Ishikawa (cell line): ENCODE measurements around the gene OR2L8.

Source experiments
- CEBPB ChIP-seq: IDR thresholded peaks from 2 replicates; pipeline ENCODE4 v1.6.1; 2012
- EGR1 ChIP-seq: IDR thresholded peaks from 2 replicates; pipeline ENCODE4 v1.6.1; 2012
- EP300 ChIP-seq: IDR thresholded peaks from 2 replicates; pipeline ENCODE4 v1.6.1; 2012; ENCODE audit warnings: borderline replicate concordance
- FOXM1 ChIP-seq: IDR thresholded peaks from 2 replicates; pipeline ENCODE4 v1.6.1; 2012; ENCODE audit warnings: low read depth, borderline replicate concordance
- NFIC ChIP-seq: IDR thresholded peaks from 2 replicates; pipeline ENCODE4 v1.6.1; 2012
- RAD21 ChIP-seq: IDR thresholded peaks from 2 replicates; pipeline ENCODE4 v1.6.1; 2012; ENCODE audit warnings: low read depth
- TAF1 ChIP-seq: IDR thresholded peaks from 2 replicates; pipeline ENCODE4 v1.6.1; 2012; ENCODE audit warnings: low read depth, mild to moderate bottlenecking
- TCF12 ChIP-seq: IDR thresholded peaks from 2 replicates; pipeline ENCODE4 v1.6.1; 2012; ENCODE audit warnings: low read depth
- TEAD4 ChIP-seq: IDR thresholded peaks from 2 replicates; pipeline ENCODE4 v1.6.1; 2012
- YY1 ChIP-seq: IDR thresholded peaks from 2 replicates; pipeline ENCODE4 v1.6.1; 2012; ENCODE audit warnings: low read depth
- ZBTB7A ChIP-seq: IDR thresholded peaks from 2 replicates; pipeline ENCODE4 v1.6.1; 2012; ENCODE audit warnings: low read depth
- TF ChIP-seq, protein P1 (sequence below): IDR thresholded peaks from 2 replicates; pipeline ENCODE4 v1.6.1; 2012
- TF ChIP-seq, protein P2 (sequence below): IDR thresholded peaks from 2 replicates; pipeline ENCODE4 v1.6.1; 2012; ENCODE audit warnings: low read depth, mild to moderate bottlenecking

DNA sequence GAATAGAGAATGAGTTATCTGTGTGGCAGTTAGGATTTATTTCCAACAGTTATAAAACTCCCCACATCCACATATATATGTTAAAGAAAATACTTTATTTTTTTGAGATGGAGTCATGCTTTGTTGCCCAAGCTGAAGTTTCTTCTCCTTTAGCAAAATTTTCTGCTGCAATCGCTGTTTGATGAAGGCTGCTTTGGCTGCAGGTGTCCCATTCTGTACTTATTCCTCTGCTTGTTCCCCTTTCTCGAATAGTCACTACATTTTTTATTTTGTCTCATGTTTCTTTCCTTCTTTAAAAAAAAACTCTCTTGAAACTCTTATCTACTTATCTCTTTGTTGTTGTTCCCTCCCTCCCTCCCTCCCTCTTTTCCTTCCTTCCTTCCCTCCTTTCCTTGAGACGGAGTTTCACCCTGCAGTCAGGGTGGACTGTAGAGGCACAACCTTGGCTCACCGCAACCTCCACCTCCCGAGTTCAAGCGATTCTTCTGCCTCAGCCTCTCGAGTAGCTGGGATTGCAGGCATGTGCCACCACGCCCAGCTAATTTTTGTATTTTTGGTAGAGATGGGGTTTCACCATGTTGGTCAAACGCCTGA is 42.7 kb upstream of the OR2L8 start:
- TF ChIP-seq TCF12 = no peak
- no peak for TF ChIP-seq EGR1
- TF ChIP-seq NFIC = no peak
- no peak for TF ChIP-seq RAD21
- no peak for TF ChIP-seq FOXM1
- TF ChIP-seq, protein P1, sequence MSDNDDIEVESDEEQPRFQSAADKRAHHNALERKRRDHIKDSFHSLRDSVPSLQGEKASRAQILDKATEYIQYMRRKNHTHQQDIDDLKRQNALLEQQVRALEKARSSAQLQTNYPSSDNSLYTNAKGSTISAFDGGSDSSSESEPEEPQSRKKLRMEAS = no peak
- no peak for TF ChIP-seq CEBPB
- TF ChIP-seq, protein P2, sequence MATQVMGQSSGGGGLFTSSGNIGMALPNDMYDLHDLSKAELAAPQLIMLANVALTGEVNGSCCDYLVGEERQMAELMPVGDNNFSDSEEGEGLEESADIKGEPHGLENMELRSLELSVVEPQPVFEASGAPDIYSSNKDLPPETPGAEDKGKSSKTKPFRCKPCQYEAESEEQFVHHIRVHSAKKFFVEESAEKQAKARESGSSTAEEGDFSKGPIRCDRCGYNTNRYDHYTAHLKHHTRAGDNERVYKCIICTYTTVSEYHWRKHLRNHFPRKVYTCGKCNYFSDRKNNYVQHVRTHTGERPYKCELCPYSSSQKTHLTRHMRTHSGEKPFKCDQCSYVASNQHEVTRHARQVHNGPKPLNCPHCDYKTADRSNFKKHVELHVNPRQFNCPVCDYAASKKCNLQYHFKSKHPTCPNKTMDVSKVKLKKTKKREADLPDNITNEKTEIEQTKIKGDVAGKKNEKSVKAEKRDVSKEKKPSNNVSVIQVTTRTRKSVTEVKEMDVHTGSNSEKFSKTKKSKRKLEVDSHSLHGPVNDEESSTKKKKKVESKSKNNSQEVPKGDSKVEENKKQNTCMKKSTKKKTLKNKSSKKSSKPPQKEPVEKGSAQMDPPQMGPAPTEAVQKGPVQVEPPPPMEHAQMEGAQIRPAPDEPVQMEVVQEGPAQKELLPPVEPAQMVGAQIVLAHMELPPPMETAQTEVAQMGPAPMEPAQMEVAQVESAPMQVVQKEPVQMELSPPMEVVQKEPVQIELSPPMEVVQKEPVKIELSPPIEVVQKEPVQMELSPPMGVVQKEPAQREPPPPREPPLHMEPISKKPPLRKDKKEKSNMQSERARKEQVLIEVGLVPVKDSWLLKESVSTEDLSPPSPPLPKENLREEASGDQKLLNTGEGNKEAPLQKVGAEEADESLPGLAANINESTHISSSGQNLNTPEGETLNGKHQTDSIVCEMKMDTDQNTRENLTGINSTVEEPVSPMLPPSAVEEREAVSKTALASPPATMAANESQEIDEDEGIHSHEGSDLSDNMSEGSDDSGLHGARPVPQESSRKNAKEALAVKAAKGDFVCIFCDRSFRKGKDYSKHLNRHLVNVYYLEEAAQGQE = no peak
- TF ChIP-seq TAF1 = no peak
- TF ChIP-seq EP300 = no peak
- TF ChIP-seq YY1 = no peak
- no peak for TF ChIP-seq TEAD4
- no peak for TF ChIP-seq ZBTB7A
